ENCODE measurements around the gene NFATC2. TPM values are rescaled to one million over a fixed set of nuclear protein-coding genes. Genes with fewer than 3 reads are reported as not detected.

Gene NFATC2
- total RNA-seq, 1 donor: 0.36 TPM

DNA sequence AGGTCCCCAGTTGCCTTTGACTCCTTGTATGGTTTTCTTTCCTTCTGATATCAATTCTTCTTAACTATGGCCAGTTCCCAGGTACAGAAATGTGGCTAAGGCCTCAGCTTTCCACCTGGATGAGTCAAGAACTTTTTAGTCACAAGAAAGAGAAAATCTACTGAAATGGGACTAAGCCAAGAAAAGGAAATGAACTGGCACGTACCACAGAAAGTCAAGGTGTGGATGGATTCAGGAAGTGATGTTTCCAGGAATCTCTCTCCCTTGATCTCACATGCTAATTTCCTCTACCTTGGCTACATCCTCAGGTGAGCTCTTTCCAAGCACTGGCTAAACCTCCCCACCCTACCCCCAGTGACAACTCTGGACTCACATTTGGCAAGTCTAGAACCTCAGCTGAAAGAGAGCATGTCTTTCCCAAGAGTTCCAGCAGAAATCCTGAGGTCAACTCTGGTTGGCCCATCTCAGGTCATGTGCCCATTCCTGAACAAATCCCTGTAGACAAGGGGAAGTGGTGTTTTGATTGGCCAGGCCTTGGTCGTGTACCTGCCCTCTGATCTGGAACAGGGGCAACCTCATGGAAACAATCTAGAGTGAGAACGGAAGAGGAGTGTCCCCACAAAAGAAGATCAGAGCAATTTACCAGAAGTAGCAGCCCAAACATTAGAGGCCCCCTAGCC lies 205.3 kb downstream of the NFATC2 start:
- Histone ChIP-seq H3K27ac (ENCODE audit: low read depth, low read length) (peak overlapping the region; percentile 94), H3K4me1 (ENCODE audit: insufficient read depth, low read length) (peaks cover 22% of the 10 kb centered on the region), H3K36me3 (ENCODE audit: insufficient read depth, low read length) (no peaks in the 10 kb centered on the region), H4K20me1 (ENCODE audit: insufficient read depth, low read length) (no peaks in the 10 kb centered on the region), H3K9me3 (ENCODE audit: low read depth, low read length) (no peaks in the 10 kb centered on the region), H3K4me3 (ENCODE audit: insufficient read depth, low read length) (no peak overlapping the region), H3K79me2 (ENCODE audit: insufficient read depth, low read length) (no peaks in the 10 kb centered on the region), H2AFZ (ENCODE audit: low read length) (no peak overlapping the region), H3K27me3 (ENCODE audit: insufficient read depth, low read length) (no peaks in the 10 kb centered on the region), H3K4me2 (ENCODE audit: insufficient read depth, low read length) (no peak overlapping the region)
- TF ChIP-seq, protein P1, sequence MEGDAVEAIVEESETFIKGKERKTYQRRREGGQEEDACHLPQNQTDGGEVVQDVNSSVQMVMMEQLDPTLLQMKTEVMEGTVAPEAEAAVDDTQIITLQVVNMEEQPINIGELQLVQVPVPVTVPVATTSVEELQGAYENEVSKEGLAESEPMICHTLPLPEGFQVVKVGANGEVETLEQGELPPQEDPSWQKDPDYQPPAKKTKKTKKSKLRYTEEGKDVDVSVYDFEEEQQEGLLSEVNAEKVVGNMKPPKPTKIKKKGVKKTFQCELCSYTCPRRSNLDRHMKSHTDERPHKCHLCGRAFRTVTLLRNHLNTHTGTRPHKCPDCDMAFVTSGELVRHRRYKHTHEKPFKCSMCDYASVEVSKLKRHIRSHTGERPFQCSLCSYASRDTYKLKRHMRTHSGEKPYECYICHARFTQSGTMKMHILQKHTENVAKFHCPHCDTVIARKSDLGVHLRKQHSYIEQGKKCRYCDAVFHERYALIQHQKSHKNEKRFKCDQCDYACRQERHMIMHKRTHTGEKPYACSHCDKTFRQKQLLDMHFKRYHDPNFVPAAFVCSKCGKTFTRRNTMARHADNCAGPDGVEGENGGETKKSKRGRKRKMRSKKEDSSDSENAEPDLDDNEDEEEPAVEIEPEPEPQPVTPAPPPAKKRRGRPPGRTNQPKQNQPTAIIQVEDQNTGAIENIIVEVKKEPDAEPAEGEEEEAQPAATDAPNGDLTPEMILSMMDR (IDR thresholded peaks at IDR 0.05; ENCODE audit: extremely low read depth, low read depth, low read length): no peak
- no peak for DNase-seq (ENCODE audit: insufficient read length, low spot score, missing footprints)

Small RNA genes within 50 kb of the gene (small RNA-seq; reads per million reads assigned to genes)
- not detected for gene MIR3194

Other genes starting within 250 kb of the NFATC2 start
- 46.0 and 48.9 TPM in 2 replicates for gene ATP9A, start 225.7 kb upstream of the NFATC2 start, total RNA-seq